Hindlimb muscle (tissue), 1 donor: ENCODE results near the gene ME1. TPM values are rescaled to one million over a fixed set of nuclear protein-coding genes. Genes with fewer than 3 reads are reported as not detected.
"Not testable (repeated sequence)": the region's sequence is repeated elsewhere in the genome, so short reads cannot be mapped to it uniquely, and the experiment has no call there.

ENCODE experiments used
- DNase-seq: peaks from one replicate; pipeline ENCODE4 v3.0.0-alpha.2; 2013
- polyA plus RNA-seq: library from polyadenylated mRNA; unstranded; fragments of 120-200 nt; gene quantifications from one replicate; pipeline ENCODE4 v1.2.1, GENCODE V29; 2013; ENCODE audit not compliant: insufficient read length

ME1 gene
- polyA plus RNA-seq, 1 donor: 1.2 TPM

DNA sequence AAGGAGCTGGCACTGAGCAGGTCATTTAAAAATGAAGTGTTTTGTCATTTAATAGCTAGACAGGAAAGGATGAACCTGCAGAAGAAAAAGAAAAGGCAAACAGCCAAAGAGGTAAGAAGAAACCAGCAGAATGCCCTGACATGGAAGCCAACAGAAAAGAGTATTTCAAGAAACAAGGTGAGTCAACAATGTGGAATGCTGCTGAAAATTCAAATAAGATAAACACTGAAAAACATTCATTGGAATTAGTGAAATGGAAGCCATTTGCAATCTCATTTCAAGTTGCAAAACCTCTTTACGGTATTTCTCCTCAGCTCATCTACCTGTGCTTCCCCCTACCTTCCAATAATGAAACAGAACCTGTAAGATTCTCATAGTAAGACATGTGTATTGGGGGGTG lies 178.1 kb downstream of the ME1 start:
- DNase-seq: no peak

- DNase-seq: no peak
Measured at GRCh38 chr6:83250235-83250634, 180.6 kb downstream of the ME1 start.

DNA sequence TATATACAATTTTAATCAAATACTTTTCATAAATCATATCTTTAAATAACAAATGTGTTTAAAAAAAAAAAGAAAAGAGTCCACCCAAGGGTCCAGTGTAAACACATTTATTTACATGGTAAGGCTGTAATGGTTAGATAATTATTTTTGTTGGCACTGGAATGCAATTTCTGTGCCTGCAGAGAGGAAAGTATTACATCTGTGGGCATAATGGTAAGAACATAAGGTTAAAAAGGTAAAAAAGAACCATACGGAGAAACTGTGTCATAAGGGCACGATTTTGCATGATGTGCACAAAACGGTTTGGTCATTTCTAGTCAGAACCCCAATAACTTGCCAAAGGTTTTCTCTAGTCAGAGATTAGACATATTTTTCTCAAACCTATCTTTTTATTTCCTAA lies 183.4 kb downstream of the ME1 start:
- DNase-seq: no peak

DNA sequence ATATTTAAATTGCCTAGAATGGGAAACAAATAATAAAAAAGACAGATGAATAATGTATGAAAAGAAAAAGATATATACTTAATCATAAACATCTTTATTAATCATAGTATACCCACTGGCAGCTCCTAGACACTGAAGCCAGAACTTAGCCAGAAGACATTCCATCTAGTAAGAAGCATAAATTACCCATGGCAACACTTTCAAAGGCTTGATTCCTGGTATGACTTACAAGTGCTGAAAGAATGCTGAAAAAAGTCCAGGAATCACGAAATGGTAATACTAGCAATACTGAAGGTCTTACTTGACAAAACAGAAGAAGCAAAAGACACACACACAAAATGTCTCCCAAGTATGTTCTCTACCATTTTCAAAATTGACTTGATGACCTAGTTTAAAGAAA lies 199.7 kb downstream of the ME1 start:
- peak; percentile 26 for DNase-seq

- DNase-seq: no peak
Measured at GRCh38 chr6:83226517-83226916, 204.3 kb downstream of the ME1 start.

- DNase-seq: peak; percentile 26
Measured at GRCh38 chr6:83221889-83222479, 208.9 kb downstream of the ME1 start.

DNA sequence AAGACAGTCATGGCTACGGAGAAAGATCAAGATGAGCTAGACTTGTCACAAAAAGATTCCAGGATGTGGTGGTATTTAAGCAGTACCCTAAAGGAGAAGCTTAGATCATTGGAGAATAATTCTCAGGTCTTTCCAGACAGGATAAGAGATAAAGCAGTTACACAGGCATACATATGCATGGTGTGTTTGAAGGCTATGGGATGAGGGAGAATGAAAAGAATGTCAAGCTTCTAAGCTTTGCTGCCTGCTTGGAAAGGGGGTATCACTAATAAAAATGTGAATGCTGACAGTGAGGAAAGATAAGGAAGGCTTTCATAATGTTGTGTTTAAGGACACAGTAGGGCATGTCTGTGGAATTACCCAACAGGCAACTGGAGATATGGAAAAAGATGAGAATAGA lies 209.6 kb downstream of the ME1 start:
- DNase-seq: no peak

- no peak for DNase-seq
Measured at GRCh38 chr6:83220121-83220520, 210.7 kb downstream of the ME1 start.

DNA sequence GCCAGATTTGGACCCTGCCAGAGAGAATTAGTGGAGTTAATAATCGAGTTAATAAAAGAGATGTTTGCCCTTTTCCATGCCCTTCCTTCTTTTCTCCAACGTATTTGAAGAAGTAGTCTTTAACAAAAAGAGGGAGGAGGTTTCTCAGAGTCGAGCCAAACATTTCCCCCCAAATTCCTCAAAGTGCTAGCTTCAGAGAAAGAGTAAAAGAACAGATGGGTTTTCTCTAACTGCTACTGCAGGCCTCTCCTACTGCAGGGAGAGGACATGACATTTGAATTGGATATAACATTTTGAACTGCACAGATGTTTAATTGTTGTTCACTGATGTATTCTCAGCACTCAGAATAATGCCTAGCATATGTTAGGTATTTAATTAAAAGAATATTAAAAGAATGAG lies 212.2 kb downstream of the ME1 start:
- DNase-seq: no peak

DNA sequence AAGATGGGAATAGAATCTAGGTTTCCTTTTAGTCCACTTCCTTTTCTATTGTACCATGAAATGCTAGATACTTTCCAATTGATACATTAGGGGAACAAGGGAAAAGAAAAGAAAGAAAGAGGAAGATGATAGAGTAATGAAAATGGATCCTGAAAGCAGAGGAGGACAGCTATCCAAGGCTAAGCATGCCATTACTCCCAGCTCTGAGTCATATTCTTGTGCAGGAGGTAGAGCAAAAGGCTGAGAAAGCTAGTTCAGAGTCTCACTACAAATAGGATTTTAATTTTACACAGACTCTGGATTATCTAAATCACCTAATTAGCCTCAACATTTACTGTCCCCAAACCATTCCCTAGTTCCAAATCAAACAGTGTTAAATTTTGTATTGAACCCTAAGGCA lies 214.0 kb downstream of the ME1 start:
- no peak for DNase-seq

- peak; percentile 71 for DNase-seq
Measured at GRCh38 chr6:83215131-83216047, 215.5 kb downstream of the ME1 start.

- DNase-seq: no peak
Measured at GRCh38 chr6:83202031-83202430, 228.8 kb downstream of the ME1 start.

DNA sequence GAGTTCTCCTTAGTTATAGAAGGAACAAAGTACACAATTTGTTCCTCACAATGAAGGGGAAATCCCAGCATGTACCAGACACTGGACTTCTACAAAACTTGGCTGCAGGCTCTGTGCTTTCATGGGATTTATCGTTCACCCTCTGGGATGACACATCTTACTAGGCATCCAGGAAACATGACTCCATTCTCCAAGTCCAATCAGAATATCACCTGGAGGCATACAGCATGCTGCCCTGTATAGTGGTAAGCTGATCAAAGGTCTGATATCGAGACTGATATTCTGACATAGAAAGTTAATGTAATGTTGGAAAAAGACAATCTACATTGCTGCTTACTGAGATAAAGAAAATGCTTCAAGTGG lies 231.0 kb downstream of the ME1 start:
- no peak for DNase-seq

GRCh38 chr6:83199173-83199862 lies 231.5 kb downstream of the ME1 start:
- DNase-seq: no peak

GRCh38 chr6:83198486-83199172 lies 232.2 kb downstream of the ME1 start:
- no peak for DNase-seq

DNA sequence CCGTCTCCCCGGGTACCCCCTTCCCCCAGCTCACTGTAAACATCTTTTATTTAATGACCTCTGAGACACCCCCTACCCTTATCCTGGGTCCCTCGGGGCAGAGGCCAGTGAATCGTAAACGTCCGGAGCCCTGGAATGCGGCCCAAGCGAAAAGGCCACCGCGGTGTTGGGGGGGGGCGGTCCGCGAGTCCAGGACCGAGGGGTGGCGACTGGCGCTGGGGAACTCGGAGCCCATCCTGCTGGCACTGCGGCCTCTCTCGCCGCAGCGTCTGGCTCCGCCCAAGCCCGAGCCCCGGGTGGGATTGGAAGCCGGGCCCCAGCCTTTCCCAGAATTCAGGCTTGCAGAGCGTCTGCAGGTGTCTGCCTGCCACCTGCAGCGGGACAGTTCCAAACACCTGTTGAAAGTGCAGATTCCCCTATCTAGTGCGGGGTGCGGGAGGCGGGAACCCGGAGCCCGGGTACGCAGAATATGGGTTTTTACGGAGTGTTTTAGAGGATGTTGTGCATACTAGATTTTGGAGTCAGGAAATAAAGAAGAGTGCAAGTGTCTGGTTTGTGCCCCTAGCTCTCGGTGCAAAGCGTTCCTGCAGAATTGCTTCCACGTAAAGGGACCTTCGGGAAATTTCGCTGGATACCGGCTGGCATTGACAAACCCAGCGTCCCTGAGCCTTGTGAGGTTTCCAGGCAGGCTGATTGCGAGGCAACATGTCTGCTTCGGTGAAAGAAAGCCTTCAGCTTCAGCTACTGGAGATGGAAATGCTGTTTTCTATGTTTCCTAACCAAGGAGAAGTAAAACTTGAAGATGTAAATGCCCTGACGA lies 236.9 kb downstream of the ME1 start:
- peak; percentile 36 for DNase-seq

DNA sequence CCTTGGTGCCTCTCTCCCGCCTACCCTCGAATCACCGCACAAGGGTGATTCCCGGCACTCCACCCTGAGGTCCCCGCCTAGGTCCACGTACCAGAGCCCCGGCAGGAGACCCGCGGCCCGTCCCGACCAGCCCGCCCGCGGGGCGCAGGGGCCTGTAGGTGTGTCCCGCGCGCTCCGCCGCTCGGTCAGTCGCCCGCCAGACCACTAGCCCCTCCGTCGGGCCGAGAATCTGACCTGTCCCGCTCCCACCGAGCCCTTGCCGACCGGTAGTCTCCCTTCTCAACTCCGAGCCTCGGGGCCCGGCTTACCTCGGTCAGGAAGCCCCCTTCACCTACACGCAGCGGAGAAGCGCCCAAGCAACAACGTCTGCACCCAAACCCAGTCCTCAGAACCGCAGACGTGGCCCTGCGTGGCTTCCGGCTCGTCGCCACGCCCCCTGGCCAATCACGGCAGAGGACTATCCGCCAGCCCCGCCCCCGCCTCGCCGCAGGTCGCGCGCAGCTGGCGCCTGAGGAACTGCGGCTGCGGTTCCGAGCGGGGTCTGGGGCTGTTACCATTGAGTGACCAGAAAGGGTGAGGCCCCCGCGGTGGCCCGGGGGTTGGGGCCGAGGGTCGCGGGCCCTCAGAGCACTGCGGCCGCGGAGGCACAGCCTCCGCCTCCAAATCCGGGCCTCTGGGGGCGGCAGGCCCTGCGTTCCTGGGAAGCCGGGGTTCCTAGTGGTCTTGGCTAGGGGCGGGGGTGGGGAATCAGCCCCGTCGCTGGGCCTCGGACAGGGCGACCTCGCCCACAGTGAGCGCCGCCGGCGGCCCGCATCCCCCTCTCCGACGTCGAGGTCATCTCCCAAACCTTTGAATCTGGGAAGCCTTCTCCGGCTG lies 237.7 kb downstream of the ME1 start, which contains the start of the genes PGM3 and RWDD2A:
Gene PGM3, minus strand, starts transcription at position 395 of the 876 bp plus-strand sequence. CDS start 2,253 bp downstream, outside the sequence.
Gene RWDD2A, plus strand, starts transcription at position 487 of the 876 bp plus-strand sequence. CDS start 1,095 bp downstream, outside the sequence.
- DNase-seq: peak; percentile 94

GRCh38 chr6:83192456-83192855 lies 238.4 kb downstream of the ME1 start:
- no peak for DNase-seq

GRCh38 chr6:83191974-83192373 lies 238.9 kb downstream of the ME1 start:
- not testable (repeated sequence) for DNase-seq

DNA sequence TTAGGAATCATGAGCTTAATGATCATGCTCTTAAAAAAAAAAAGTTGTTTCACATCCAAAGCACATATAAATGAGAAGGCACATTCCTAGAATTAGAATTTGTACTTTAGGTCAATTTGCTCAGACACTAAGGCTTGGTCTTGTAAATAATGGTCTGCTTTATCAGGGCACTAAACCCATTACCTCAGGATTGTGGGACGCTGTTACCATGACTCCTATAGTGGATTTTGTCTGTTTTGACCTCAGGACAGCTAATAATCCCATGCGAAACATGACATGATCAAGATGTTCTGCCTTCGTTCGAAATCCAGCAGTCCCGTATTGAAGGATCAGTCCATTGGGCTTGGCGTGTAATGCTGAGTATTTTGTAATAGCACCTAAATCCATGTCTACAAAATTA lies 240.2 kb downstream of the ME1 start:
- no peak for DNase-seq

- DNase-seq: no peak
Measured at GRCh38 chr6:83188501-83188900, 242.3 kb downstream of the ME1 start.
